Retinal pigment epithelial cell (primary cell): Measurements from ENCODE around the gene ASL.
"Not testable (repeated sequence)": the region's sequence is repeated elsewhere in the genome, so short reads cannot be mapped to it uniquely, and the experiment has no call there.

Experiments used
- DNase-seq: peaks from one replicate; pipeline ENCODE4 v3.0.0-alpha.2; 2010; ENCODE audit warnings: low read depth
- H3K4me3 ChIP-seq: 2 replicates; pipeline ENCODE4 v1.5.1; 2011; ENCODE audit warnings: mild to moderate bottlenecking, low read length, control low read depth, moderate library complexity
- TF ChIP-seq, protein P1 (sequence below): conservative IDR thresholded peaks from 2 replicates; pipeline ENCODE4 v1.5.1; 2011; ENCODE audit warnings: low read depth, low read length, control low read depth, inconsistent platforms

The ASL gene

DNA sequence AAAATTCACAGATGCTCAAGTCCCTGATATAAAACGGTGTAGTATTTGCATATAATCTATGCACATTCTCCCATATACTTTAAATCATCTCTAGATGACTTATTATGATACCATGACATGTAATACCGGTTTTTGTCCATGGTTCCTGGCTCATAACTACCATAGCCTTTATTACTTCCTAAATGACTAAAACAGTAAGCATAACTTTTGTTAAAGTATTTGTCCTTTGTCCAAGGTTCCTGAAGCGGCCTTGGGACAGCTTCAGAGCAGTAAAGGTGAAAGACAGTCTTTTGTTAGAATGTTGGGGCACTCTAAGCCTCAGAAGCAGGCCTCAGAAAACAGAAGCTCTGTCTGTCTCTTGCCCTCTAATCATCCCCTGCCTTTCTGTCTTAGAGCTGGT, 43.0 kb downstream of the ASL start:
- TF ChIP-seq, protein P1, sequence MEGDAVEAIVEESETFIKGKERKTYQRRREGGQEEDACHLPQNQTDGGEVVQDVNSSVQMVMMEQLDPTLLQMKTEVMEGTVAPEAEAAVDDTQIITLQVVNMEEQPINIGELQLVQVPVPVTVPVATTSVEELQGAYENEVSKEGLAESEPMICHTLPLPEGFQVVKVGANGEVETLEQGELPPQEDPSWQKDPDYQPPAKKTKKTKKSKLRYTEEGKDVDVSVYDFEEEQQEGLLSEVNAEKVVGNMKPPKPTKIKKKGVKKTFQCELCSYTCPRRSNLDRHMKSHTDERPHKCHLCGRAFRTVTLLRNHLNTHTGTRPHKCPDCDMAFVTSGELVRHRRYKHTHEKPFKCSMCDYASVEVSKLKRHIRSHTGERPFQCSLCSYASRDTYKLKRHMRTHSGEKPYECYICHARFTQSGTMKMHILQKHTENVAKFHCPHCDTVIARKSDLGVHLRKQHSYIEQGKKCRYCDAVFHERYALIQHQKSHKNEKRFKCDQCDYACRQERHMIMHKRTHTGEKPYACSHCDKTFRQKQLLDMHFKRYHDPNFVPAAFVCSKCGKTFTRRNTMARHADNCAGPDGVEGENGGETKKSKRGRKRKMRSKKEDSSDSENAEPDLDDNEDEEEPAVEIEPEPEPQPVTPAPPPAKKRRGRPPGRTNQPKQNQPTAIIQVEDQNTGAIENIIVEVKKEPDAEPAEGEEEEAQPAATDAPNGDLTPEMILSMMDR = no peak
- H3K4me3 ChIP-seq = no peak overlapping the region
- DNase-seq = no peak

DNA sequence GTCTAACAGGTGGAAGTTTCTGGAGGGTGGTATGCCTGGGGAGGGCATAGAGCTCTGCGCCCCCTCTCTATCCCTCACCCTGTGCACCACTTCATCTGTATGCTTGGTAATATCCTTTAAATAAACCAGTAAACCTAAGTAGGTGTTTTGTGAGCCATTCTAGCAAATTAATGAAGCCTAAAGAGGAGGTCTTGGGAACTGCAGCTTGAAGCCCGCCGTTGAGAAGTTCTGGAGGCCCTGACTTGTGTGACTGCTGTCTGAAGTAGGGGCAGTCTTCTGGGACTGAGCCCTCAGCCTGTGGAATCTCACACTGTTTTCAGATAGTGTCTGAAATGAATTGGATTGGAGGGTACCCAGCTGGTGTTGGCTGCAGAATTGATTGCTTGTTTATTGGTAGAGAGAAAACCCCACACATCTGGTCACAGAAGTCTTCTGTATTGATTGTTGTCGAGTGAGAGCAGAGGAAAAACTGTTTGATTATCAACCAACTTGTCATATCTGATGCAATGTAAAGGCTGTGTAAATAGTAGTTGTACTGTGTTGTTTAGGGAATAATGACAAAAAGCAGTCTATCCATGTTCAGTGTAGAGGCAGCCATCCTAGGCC, 43.7 kb downstream of the ASL start:
- no peak overlapping the region for H3K4me3 ChIP-seq
- DNase-seq = no peak
- TF ChIP-seq, protein P1 = no peak

DNA sequence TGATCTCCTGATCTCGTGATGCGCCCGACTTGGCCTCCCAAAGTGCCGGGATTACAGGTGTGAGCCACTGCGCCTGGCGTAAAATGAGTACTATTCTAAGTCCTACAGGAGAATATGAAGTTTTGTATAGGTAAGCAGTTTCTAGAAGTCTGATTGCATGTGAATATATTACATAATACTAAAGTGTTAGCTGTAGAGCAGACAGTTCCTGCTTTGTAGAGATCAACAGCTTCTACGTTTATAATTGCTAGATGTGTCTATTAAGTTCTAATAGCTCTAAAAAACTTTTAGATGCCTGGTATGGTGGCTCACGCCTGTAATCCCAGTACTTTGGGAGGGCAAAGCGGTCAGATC, 47.5 kb downstream of the ASL start:
- TF ChIP-seq, protein P1 = no peak
- DNase-seq = no peak

DNA sequence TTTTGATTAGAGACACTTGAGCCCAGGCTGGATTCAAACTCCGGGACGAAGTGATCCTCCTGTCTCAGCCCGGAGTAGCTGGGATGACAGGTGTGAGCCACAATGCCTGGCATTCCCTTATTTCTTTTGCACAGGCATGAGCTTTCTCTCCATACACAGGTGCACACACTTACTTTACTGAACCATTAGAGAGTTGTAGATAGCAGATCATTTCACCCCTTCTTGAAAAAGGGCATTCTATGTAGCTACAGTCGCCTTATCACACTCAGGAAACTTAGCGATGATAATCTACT, 48.9 kb downstream of the ASL start:
- H3K4me3 ChIP-seq, DNase-seq: not testable (repeated sequence)

More for the DNA sequence above, 47.5 kb downstream of the ASL start:
- no peak overlapping the region for H3K4me3 ChIP-seq

DNA sequence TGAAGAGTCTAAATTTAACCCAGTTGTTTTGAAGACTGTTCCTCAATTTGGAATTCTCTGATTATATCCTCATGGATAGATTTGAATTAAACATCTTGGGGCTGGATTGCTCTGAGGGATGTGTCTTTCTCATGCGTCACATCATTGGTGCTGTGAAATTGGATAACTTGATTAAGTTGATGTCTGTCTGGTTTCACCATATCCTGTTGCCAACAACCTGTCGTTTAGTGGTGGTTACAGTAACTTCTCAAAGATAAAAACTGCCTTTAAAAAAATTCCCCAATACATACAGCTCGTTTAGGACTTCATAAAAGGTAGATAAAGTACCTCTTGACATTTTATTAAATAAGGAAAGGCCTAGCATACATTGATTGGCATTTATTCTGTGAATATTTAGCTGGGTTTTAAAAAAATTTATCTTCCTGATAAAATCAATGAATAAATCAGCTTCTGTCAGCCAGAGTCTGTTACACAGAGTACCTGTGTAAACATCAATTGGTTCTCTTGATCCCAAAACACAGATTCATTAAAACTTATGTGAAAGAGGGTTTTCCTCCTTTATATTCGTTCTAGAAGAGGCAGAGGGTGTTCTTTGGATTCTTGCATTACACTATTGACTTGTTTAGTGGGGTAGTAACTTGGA, 49.6 kb downstream of the ASL start:
- TF ChIP-seq, protein P1 = no peak
- no peak overlapping the region for H3K4me3 ChIP-seq
- no peak for DNase-seq

DNA sequence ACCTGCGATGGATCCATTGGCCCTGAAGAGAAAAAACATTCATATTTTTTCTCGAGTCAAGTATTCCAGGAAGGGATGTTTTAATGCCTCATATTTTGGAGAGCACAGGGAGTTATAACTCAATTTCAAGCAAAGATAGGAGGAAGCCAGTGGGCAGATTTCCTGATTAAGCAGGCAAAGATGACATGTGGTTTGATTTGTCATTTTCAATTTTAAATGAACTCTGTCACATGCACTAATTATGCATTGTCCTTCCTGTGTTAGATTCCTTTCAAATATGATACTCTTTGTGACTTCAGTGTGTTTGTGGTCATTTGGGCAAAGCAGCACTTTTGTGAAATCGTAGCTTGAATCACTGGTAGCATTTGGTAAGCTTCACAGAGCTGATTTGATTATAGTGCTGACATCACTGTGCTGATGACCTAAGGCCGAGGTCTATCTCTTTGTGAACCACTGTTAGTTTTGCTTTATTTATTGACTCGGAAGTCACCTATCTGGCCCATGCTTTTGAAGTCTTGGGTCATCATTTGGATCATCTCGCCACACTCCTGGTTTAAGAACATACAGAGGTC, 50.2 kb downstream of the ASL start:
- DNase-seq, H3K4me3 ChIP-seq: not testable (repeated sequence)

DNA sequence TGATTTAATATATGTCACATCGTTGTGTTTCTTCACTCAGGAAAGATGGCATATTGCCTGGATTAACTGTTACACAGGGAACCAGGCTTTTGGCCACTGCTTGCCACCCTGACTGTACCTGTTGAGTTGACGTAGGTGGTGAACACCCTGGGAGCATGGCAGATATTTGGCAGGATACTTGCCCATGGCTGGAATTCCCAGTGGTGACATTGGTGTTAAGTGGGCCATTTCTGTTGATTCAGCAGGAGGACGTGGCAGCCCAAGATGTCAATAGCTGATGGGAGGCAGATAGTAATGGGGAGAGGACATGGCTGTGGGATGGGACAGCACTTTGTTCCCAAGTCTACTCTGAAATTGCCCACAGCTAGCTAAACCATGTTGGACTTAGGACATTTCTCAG, 51.6 kb downstream of the ASL start:
- DNase-seq = not testable (repeated sequence)

DNA sequence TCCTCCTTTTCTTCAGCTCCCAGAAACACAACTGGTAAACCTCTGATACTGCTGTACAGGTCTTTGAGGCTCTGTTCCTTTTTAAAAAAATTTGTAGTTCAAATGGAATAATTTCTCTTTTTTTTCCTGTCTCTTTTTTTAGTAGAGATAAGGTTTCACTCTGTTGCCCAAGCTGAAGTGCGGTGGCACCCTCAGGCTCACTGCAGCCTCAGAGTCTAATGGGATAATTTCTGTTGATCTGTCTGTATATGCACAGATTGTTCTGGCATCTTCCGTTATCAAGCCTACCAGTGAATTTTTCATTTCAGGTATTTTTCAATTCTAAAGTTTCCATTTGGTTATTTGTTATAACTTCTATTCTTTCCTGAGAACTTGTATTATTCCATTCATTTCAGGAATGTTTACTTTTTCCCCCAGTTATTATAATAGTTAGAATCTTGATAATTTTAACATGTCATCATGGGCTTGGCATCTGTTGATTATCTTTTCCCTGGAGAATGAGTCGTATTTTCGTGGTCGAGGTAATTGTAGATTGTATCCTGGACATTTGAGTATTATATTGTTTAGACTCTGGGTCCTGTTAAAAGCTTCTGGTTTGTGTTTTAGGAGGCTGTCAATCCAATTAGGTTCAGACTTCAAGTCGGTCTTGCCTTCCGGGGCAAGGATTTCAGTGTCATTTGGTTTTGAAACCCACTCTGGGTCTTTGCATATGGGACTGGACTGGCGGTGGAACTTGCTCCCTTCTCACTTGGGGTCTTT, 63.6 kb downstream of the ASL start:
- H3K4me3 ChIP-seq = no peak overlapping the region
- no peak for DNase-seq
- TF ChIP-seq, protein P1 = no peak

More for the DNA sequence above, 51.6 kb downstream of the ASL start:
- not testable (repeated sequence) for H3K4me3 ChIP-seq
